ENCODE data around the gene NUDT12. TPM values are rescaled to one million over a fixed set of nuclear protein-coding genes. Genes with fewer than 3 reads are reported as not detected.

Gene NUDT12
- total RNA-seq, 2 experiments from 2014 or later = 0.06 TPM; not detected in 1

GRCh38 chr5:103569313-103570060, 6.9 kb upstream of the NUDT12 start:
- Histone ChIP-seq H3K9me3 (ENCODE audit: low read length) (no peaks in the 10 kb centered on the region), H4K20me1 (ENCODE audit: insufficient read depth, low read length) (no peaks in the 10 kb centered on the region), H3K79me2 (ENCODE audit: insufficient read depth, low read depth, low read length) (no peaks in the 10 kb centered on the region), H3K4me1 (ENCODE audit: insufficient read depth, low read length, poor library complexity, severe bottlenecking) (no peaks in the 10 kb centered on the region), H2AFZ (ENCODE audit: low read length) (no peak overlapping the region), H3K4me2 (ENCODE audit: low read length) (no peak overlapping the region), H3K36me3 (ENCODE audit: insufficient read depth, low read length) (no peaks in the 10 kb centered on the region), H3K4me3 (ENCODE audit: low read depth, low read length, poor library complexity, severe bottlenecking) (no peak overlapping the region), H3K27ac (ENCODE audit: low read depth, low read length, poor library complexity, severe bottlenecking) (no peak overlapping the region), H3K9me2 (ENCODE audit: insufficient read depth, low read length) (no peaks in the 10 kb centered on the region)
- DNase-seq (ENCODE audit: low spot score) = no peak
- TF ChIP-seq EZH2phosphoT487 (IDR thresholded peaks at IDR 0.05; ENCODE audit: borderline replicate concordance, low read depth, low read length) (no peak), CTCF (conservative IDR thresholded peaks at IDR 0.05; ENCODE audit: low read length) (no peak)
- CTCF ChIA-PET (ENCODE audit: unreplicated experiment) = no interaction called here
- POLR2A ChIA-PET = interaction anchor here (0.5 to 0.7 kb wide), 2 partner anchors 27 to 220 kb away, joined by 3 read pairs; no protein-coding TSS in a partner anchor
- no TSS peak for BruUV-seq (replicated peaks)
- intact Hi-C loops (cut with micrococcal nuclease; ENCODE audit: unreplicated experiment) = no loop called here

GRCh38 chr5:103565719-103566118, 3.1 kb upstream of the NUDT12 start:
- ChIA-PET CTCF (ENCODE audit: unreplicated experiment) (no interaction called here), POLR2A (no interaction called here)
- no peaks in the 10 kb centered on the region for H4K20me1 ChIP-seq (ENCODE audit: insufficient read depth, low read length)
- intact Hi-C loops (cut with micrococcal nuclease; ENCODE audit: unreplicated experiment) = no loop called here
- no peak overlapping the region for H3K27ac ChIP-seq (ENCODE audit: low read depth, low read length, poor library complexity, severe bottlenecking)
- H3K4me1 ChIP-seq (ENCODE audit: insufficient read depth, low read length, poor library complexity, severe bottlenecking) = no peaks in the 10 kb centered on the region
- no peaks in the 10 kb centered on the region for H3K9me2 ChIP-seq (ENCODE audit: insufficient read depth, low read length)
- H3K4me3 ChIP-seq (ENCODE audit: low read depth, low read length, poor library complexity, severe bottlenecking) = no peak overlapping the region
- no peaks in the 10 kb centered on the region for H3K79me2 ChIP-seq (ENCODE audit: insufficient read depth, low read depth, low read length)
- no peak overlapping the region for H3K4me2 ChIP-seq (ENCODE audit: low read length)
- H2AFZ ChIP-seq (ENCODE audit: low read length) = no peak overlapping the region
- no peaks in the 10 kb centered on the region for H3K36me3 ChIP-seq (ENCODE audit: insufficient read depth, low read length)
- no TSS peak for BruUV-seq (replicated peaks)
- TF ChIP-seq CTCF (conservative IDR thresholded peaks at IDR 0.05; ENCODE audit: low read length) = no peak
- no peak for DNase-seq (ENCODE audit: low spot score)
- H3K9me3 ChIP-seq (ENCODE audit: low read length) = no peaks in the 10 kb centered on the region

- H2AFZ ChIP-seq (ENCODE audit: low read length) = no peak overlapping the region
- intact Hi-C loops (cut with micrococcal nuclease; ENCODE audit: unreplicated experiment) = no loop called here
- no peaks in the 10 kb centered on the region for H3K79me2 ChIP-seq (ENCODE audit: insufficient read depth, low read depth, low read length)
- ChIA-PET CTCF (ENCODE audit: unreplicated experiment) (no interaction called here), POLR2A (interaction anchor here (0.6 to 1.1 kb wide), 2 partner anchors 9 to 10 kb away, joined by 3 read pairs; no protein-coding TSS in a partner anchor)
- H3K9me2 ChIP-seq (ENCODE audit: insufficient read depth, low read length) = no peaks in the 10 kb centered on the region
- no peaks in the 10 kb centered on the region for H4K20me1 ChIP-seq (ENCODE audit: insufficient read depth, low read length)
- BruUV-seq (replicated peaks) = no TSS peak
- H3K4me1 ChIP-seq (ENCODE audit: insufficient read depth, low read length, poor library complexity, severe bottlenecking) = no peaks in the 10 kb centered on the region
- H3K36me3 ChIP-seq (ENCODE audit: insufficient read depth, low read length) = no peaks in the 10 kb centered on the region
- no peak overlapping the region for H3K4me3 ChIP-seq (ENCODE audit: low read depth, low read length, poor library complexity, severe bottlenecking)
- no peaks in the 10 kb centered on the region for H3K9me3 ChIP-seq (ENCODE audit: low read length)
- no peak for TF ChIP-seq CTCF (conservative IDR thresholded peaks at IDR 0.05; ENCODE audit: low read length)
- no peak for TF ChIP-seq EZH2phosphoT487 (IDR thresholded peaks at IDR 0.05; ENCODE audit: borderline replicate concordance, low read depth, low read length)
- H3K4me2 ChIP-seq (ENCODE audit: low read length) = no peak overlapping the region
- no peak overlapping the region for H3K27ac ChIP-seq (ENCODE audit: low read depth, low read length, poor library complexity, severe bottlenecking)
- DNase-seq (ENCODE audit: low spot score) = no peak
Measured at GRCh38 chr5:103561685-103562452, 720 bp downstream of the NUDT12 start.
